Erythroblast (primary cell): ENCODE measurements around the gene STAC.

Experiments
- GATA1 ChIP-seq: IDR thresholded peaks from 2 replicates; pipeline ENCODE4 v1.6.1; 2011; ENCODE audit warnings: low read depth, mild to moderate bottlenecking, control low read depth, low read length, moderate library complexity
- POLR2A ChIP-seq: IDR thresholded peaks from 2 replicates; pipeline ENCODE4 v1.6.1; 2011; ENCODE audit warnings: mild to moderate bottlenecking, low read length

GRCh38 chr3:36496684-36497633, 116.7 kb downstream of the STAC start:
- no peak for TF ChIP-seq POLR2A
- TF ChIP-seq GATA1 = no peak
